Neural cell (in vitro differentiated cells): ENCODE data around the gene FILIP1. TPM values are rescaled to one million over a fixed set of nuclear protein-coding genes. Genes with fewer than 3 reads are reported as not detected.

Experiments used
- H2AFZ ChIP-seq: fragments of 200-600, 300-800 bp; sonication (generic), shearing (Covaris generic); 2 replicates; pipeline ENCODE4 v1.6.0; 2014; ENCODE audit warnings: low read depth, mild to moderate bottlenecking, antibody characterized with exemption, low read length, moderate library complexity
- H3F3A ChIP-seq: fragments of 200-600 bp; shearing (Covaris generic); 2 replicates; pipeline ENCODE4 v1.6.1; 2016; ENCODE audit warnings: mild to moderate bottlenecking, moderate library complexity, mixed read lengths, antibody characterized with exemption, low read length; ENCODE audit not compliant: insufficient read depth, poor library complexity, severe bottlenecking
- H3K27ac ChIP-seq: fragments of 200-600, 300-800 bp; sonication (generic), shearing (Covaris generic); 2 replicates; pipeline ENCODE4 v1.5.1; 2014; ENCODE audit warnings: mild to moderate bottlenecking, low read length, moderate library complexity
- H3K27me3 ChIP-seq: fragments of 300-800, 200-600 bp; sonication (generic), shearing (Covaris generic); 2 replicates; pipeline ENCODE4 v1.6.0; 2014; ENCODE audit warnings: mild to moderate bottlenecking, low read depth, low read length, moderate library complexity; ENCODE audit not compliant: insufficient read depth
- H3K36me3 ChIP-seq: fragments of 300-800, 200-600 bp; sonication (generic), shearing (Covaris generic); 2 replicates; pipeline ENCODE4 v1.5.1; 2014; ENCODE audit warnings: mild to moderate bottlenecking, antibody characterized with exemption, low read length, moderate library complexity; ENCODE audit not compliant: insufficient read depth
- H3K4me2 ChIP-seq: fragments of 300-800, 200-600 bp; sonication (generic), shearing (Covaris generic); 2 replicates; pipeline ENCODE4 v1.6.0; 2014; ENCODE audit warnings: mild to moderate bottlenecking, low read length
- H3K4me3 ChIP-seq: fragments of 300-800, 200-600 bp; sonication (generic), shearing (Covaris generic); 2 replicates; pipeline ENCODE4 v1.5.1; 2014; ENCODE audit warnings: mild to moderate bottlenecking, low read length, moderate library complexity
- H3K79me2 ChIP-seq: fragments of 200-600 bp; shearing (Covaris generic); replicated peaks from 2 replicates; pipeline ENCODE4 v1.6.0; 2014; ENCODE audit warnings: mild to moderate bottlenecking, low read length, moderate library complexity; ENCODE audit not compliant: insufficient read depth
- H3K9ac ChIP-seq: fragments of 300-800, 200-600 bp; sonication (generic), shearing (Covaris generic); 2 replicates; pipeline ENCODE4 v1.6.1; 2016; ENCODE audit warnings: mild to moderate bottlenecking, low read length, mixed read lengths
- H3K9me2 ChIP-seq: fragments of 200-600 bp; shearing (Covaris generic); 2 replicates; pipeline ENCODE4 v1.6.1; 2016; ENCODE audit warnings: mild to moderate bottlenecking, low read length, mixed read lengths; ENCODE audit not compliant: insufficient read depth
- H3K9me3 ChIP-seq: fragments of 200-600, 300-800 bp; sonication (generic), shearing (Covaris generic); 2 replicates; pipeline ENCODE4 v1.6.1; 2016; ENCODE audit warnings: mild to moderate bottlenecking, mixed run types, low read length, moderate library complexity, mixed read lengths
- H4K20me1 ChIP-seq: fragments of 200-600 bp; shearing (Covaris generic); 2 replicates; pipeline ENCODE4 v1.6.1; 2016; ENCODE audit warnings: mild to moderate bottlenecking, mixed run types; ENCODE audit not compliant: insufficient read depth
- EP300 ChIP-seq: fragments of 450-650 bp; conservative IDR thresholded peaks from 2 replicates; pipeline ENCODE4 v1.6.1; 2014; ENCODE audit warnings: antibody characterized with exemption, mild to moderate bottlenecking, moderate library complexity; ENCODE audit not compliant: poor library complexity, severe bottlenecking
- EZH2 ChIP-seq: fragments of 200-600, 300-800 bp; shearing (Covaris generic), sonication (generic); IDR thresholded peaks from 2 replicates; pipeline ENCODE4 v1.6.1; 2014; ENCODE audit warnings: antibody characterized with exemption, low read length, borderline replicate concordance, mild to moderate bottlenecking; ENCODE audit not compliant: insufficient read depth, poor library complexity, severe bottlenecking
- MXI1 ChIP-seq: fragments of 450-650 bp; conservative IDR thresholded peaks from 2 replicates; pipeline ENCODE4 v1.6.1; 2014; ENCODE audit warnings: antibody characterized with exemption, mild to moderate bottlenecking; ENCODE audit not compliant: poor library complexity, severe bottlenecking
- POLR2AphosphoS5 ChIP-seq: IDR thresholded peaks from 2 replicates; pipeline ENCODE4 v1.6.1; 2012
- RAD21 ChIP-seq: fragments of 450-650 bp; conservative IDR thresholded peaks from 2 replicates; pipeline ENCODE4 v1.6.1; 2014; ENCODE audit warnings: antibody characterized with exemption, mild to moderate bottlenecking, moderate library complexity
- SMC3 ChIP-seq: fragments of 450-650 bp; conservative IDR thresholded peaks from 2 replicates; pipeline ENCODE4 v1.6.1; 2014; ENCODE audit warnings: antibody characterized with exemption, mild to moderate bottlenecking, moderate library complexity; ENCODE audit not compliant: poor library complexity
- TAF1 ChIP-seq: IDR thresholded peaks from 2 replicates; pipeline ENCODE4 v1.6.1; 2012; ENCODE audit warnings: low read depth
- polyA plus RNA-seq: library from polyadenylated mRNA; depleted of rRNA; stranded (reverse); fragments of >200 nt; gene quantifications from 2 replicates; pipeline ENCODE4 v1.2.3, GENCODE V29; 2014
- TF ChIP-seq, protein P1 (sequence below): fragments of 450-650 bp; IDR thresholded peaks from 2 replicates; pipeline ENCODE4 v1.5.1; 2014; ENCODE audit warnings: antibody characterized with exemption, mild to moderate bottlenecking, moderate library complexity; ENCODE audit not compliant: poor library complexity, severe bottlenecking
- TF ChIP-seq, protein P2 (sequence below): IDR thresholded peaks from 2 replicates; pipeline ENCODE4 v1.6.1; 2012; ENCODE audit warnings: borderline replicate concordance

Gene FILIP1
- polyA plus RNA-seq, 1 donor from 2014 or later: 1.4 TPM

DNA sequence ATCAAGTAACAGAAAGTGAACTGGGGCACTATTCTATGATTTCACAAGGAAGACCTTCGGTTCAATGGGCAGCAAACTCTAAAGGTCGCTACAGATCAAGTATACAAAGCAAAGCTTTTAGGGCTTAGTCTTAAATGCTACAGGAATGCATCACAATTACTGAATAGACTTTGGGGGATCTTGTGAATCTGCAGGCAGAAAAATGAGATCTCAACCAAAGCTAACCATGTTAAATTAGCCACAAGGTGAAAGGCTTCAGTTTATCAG lies 111.0 kb downstream of the FILIP1 start:
- Histone ChIP-seq H3K4me3 (no peak overlapping the region), H3K27ac (no peak overlapping the region), H3K4me2 (no peak overlapping the region), H3K9ac (no peak overlapping the region), H3F3A (no peaks in the 10 kb centered on the region), H3K9me3 (no peaks in the 10 kb centered on the region), H3K9me2 (no peaks in the 10 kb centered on the region), H4K20me1 (no peaks in the 10 kb centered on the region), H3K36me3 (no peaks in the 10 kb centered on the region), H3K27me3 (no peaks in the 10 kb centered on the region), H2AFZ (no peak overlapping the region), H3K79me2 (no peaks in the 10 kb centered on the region)
- TF ChIP-seq EZH2 (no peak), SMC3 (no peak), MXI1 (no peak), RAD21 (no peak), POLR2AphosphoS5 (no peak), EP300 (no peak), TAF1 (no peak)
- TF ChIP-seq, protein P1, sequence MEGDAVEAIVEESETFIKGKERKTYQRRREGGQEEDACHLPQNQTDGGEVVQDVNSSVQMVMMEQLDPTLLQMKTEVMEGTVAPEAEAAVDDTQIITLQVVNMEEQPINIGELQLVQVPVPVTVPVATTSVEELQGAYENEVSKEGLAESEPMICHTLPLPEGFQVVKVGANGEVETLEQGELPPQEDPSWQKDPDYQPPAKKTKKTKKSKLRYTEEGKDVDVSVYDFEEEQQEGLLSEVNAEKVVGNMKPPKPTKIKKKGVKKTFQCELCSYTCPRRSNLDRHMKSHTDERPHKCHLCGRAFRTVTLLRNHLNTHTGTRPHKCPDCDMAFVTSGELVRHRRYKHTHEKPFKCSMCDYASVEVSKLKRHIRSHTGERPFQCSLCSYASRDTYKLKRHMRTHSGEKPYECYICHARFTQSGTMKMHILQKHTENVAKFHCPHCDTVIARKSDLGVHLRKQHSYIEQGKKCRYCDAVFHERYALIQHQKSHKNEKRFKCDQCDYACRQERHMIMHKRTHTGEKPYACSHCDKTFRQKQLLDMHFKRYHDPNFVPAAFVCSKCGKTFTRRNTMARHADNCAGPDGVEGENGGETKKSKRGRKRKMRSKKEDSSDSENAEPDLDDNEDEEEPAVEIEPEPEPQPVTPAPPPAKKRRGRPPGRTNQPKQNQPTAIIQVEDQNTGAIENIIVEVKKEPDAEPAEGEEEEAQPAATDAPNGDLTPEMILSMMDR: no peak
- TF ChIP-seq, protein P2, sequence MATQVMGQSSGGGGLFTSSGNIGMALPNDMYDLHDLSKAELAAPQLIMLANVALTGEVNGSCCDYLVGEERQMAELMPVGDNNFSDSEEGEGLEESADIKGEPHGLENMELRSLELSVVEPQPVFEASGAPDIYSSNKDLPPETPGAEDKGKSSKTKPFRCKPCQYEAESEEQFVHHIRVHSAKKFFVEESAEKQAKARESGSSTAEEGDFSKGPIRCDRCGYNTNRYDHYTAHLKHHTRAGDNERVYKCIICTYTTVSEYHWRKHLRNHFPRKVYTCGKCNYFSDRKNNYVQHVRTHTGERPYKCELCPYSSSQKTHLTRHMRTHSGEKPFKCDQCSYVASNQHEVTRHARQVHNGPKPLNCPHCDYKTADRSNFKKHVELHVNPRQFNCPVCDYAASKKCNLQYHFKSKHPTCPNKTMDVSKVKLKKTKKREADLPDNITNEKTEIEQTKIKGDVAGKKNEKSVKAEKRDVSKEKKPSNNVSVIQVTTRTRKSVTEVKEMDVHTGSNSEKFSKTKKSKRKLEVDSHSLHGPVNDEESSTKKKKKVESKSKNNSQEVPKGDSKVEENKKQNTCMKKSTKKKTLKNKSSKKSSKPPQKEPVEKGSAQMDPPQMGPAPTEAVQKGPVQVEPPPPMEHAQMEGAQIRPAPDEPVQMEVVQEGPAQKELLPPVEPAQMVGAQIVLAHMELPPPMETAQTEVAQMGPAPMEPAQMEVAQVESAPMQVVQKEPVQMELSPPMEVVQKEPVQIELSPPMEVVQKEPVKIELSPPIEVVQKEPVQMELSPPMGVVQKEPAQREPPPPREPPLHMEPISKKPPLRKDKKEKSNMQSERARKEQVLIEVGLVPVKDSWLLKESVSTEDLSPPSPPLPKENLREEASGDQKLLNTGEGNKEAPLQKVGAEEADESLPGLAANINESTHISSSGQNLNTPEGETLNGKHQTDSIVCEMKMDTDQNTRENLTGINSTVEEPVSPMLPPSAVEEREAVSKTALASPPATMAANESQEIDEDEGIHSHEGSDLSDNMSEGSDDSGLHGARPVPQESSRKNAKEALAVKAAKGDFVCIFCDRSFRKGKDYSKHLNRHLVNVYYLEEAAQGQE: no peak

DNA sequence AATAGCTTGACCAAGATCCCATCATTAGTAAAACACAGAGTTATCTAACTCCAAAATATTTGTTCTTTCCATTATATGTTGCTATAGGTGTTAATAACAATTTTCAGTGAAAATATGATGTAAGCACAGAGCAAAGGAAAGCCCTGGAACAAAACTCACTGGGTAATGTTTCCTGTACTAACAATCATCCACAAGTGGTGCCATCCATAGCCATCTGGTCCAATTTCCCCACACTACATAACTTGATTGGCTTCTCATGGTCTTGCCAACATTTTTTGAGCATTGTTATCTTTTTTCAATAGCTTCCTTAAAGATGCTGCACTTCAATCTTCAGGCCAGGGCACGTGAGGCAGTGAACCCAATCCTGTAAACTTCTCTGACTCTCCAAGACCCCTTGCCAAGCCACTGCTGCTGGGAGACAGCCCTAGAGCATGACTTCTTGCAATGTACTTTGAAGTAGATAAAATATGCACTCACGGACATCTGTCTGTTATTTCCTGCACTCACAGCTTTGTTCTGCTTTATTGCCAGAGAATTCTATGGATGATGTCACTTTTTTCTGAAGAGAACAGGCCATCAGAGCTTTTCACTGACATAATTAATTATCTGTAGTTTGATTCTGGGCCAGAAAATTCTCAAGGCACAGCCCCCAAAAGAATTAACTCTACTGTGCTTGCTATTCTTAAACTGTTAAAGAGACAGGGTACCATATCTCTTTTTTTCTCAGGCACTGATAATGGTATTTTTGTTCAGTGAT lies 111.5 kb downstream of the FILIP1 start:
- Histone ChIP-seq H3K4me3 (no peak overlapping the region), H3K27me3 (no peaks in the 10 kb centered on the region), H3K4me2 (no peak overlapping the region), H2AFZ (no peak overlapping the region), H4K20me1 (no peaks in the 10 kb centered on the region), H3K36me3 (no peaks in the 10 kb centered on the region), H3K27ac (no peak overlapping the region), H3K9me3 (no peaks in the 10 kb centered on the region), H3K9ac (no peak overlapping the region), H3F3A (no peaks in the 10 kb centered on the region), H3K79me2 (no peaks in the 10 kb centered on the region), H3K9me2 (no peaks in the 10 kb centered on the region)
- TF ChIP-seq, protein P1: no peak
- TF ChIP-seq TAF1 (no peak), MXI1 (no peak)
